Upper lobe of left lung (tissue), 4 donors: ENCODE data around the gene C10orf105.

Experiments
- CTCF ChIP-seq, 6 experiments: fragments of 450-650 bp in 4 of 6; fragments of 200-600 bp in 2 of 6; sonication (generic) in 2 of 6; IDR thresholded peaks; one replicate each; pipeline ENCODE4 v1.5.1; 2016 to 2019; ENCODE audit warnings: antibody characterized with exemption in 6 of 6
- POLR2A ChIP-seq, 4 donors: fragments of 450-650 bp; IDR thresholded peaks; one replicate each; pipeline ENCODE4 v1.5.1; 2016 to 2017; ENCODE audit warnings: antibody characterized with exemption in 4 of 4, mild to moderate bottlenecking in 2 of 4
- POLR2AphosphoS5 ChIP-seq, 2 donors: sonication (generic); formaldehyde crosslinking; IDR thresholded peaks; one replicate each; pipeline ENCODE4 v1.5.1; 2017; ENCODE audit warnings: antibody characterized with exemption in 2 of 2

- no peak for TF ChIP-seq POLR2AphosphoS5 (IDR thresholded peaks at IDR 0.05)
- no peak for TF ChIP-seq CTCF (IDR thresholded peaks at IDR 0.05)
- no peak for TF ChIP-seq POLR2A (IDR thresholded peaks at IDR 0.05)
Observed at GRCh38 chr10:71714592-71714991, 5.0 kb downstream of the C10orf105 start.
